Aorta (tissue), 5 donors: ENCODE data around the gene LCNL1. TPM values are rescaled to one million over a fixed set of nuclear protein-coding genes. Genes with fewer than 3 reads are reported as not detected.
A peak's percentile ranks its signal among the peaks of the same experiment; 100 is the strongest.

Source experiments
- ATAC-seq: fragments of 200-7000 bp; cut with Tn5 transposase; one replicate; pipeline ENCODE4 v1.9.1; 2022; ENCODE audit warnings: moderate library complexity; ENCODE audit not compliant: low FRiP score
- DNase-seq, 2 donors: peaks; one replicate each; pipeline ENCODE4 v3.0.0-alpha.2; 2020
- H3K27ac ChIP-seq, 2 donors: one replicate each; pipeline ENCODE4 v1.5.1; 2013; ENCODE audit warnings: low read length in 2 of 2, mild to moderate bottlenecking in 2 of 2, moderate library complexity in 2 of 2, control low read depth in 1 of 2, inconsistent platforms in 1 of 2, low read depth in 1 of 2
- H3K27me3 ChIP-seq, 2 donors: one replicate each; pipeline ENCODE4 v1.6.1; 2013; ENCODE audit warnings: control low read depth in 1 of 2, low read length in 1 of 2, mild to moderate bottlenecking in 1 of 2, moderate library complexity in 1 of 2; ENCODE audit not compliant: insufficient read depth in 2 of 2, control insufficient read depth in 1 of 2
- H3K36me3 ChIP-seq, 2 donors: one replicate each; pipeline ENCODE4 v1.6.1; 2013; ENCODE audit warnings: control low read depth in 1 of 2, low read length in 1 of 2, mild to moderate bottlenecking in 1 of 2; ENCODE audit not compliant: insufficient read depth in 2 of 2, control insufficient read depth in 1 of 2
- H3K4me1 ChIP-seq, 2 donors: one replicate each; pipeline ENCODE4 v1.6.1; 2013; ENCODE audit warnings: low read length in 2 of 2, control low read depth in 1 of 2, mild to moderate bottlenecking in 1 of 2, moderate library complexity in 1 of 2; ENCODE audit not compliant: insufficient read depth in 2 of 2, control insufficient read depth in 1 of 2
- H3K4me3 ChIP-seq, 2 donors: one replicate each; pipeline ENCODE4 v1.5.1; 2013; ENCODE audit warnings: low read length in 2 of 2, control low read depth in 1 of 2, mild to moderate bottlenecking in 1 of 2
- H3K9me3 ChIP-seq: one replicate; pipeline ENCODE4 v1.6.1; 2013; ENCODE audit warnings: mild to moderate bottlenecking, low read length; ENCODE audit not compliant: control insufficient read depth
- WGBS, 2 donors: extraction: QIAGEN DNeasy Blood & Tissue Kit; methylation state at CpG; one replicate each; pipeline ENCODE4 v1.1.7; 2013; 5-methylcytosine and 5-hydroxymethylcytosine counted together
- intact Hi-C, 2 donors: fragments of 100-400 bp; cut with DNase I; formaldehyde crosslinking; loops; one replicate each; pipeline versions ENCODE4 v1.14.2 to v1.15.0; 2022
- polyA plus RNA-seq, 2 donors: library from polyadenylated mRNA; stranded (reverse); fragments of 200-250 nt; gene quantifications; one replicate each; pipeline ENCODE4 v1.2.3, GENCODE V29; 2013
- total RNA-seq, 2 donors: library from RNA; stranded (reverse); fragmentation: NEBNext Ultra II Directional; extraction: Animal tissue kit (Norgen Biotek cat#: 25700); gene quantifications; one replicate each; pipeline ENCODE4 v1.2.1, GENCODE V29; 2021
- donor health status: healthy with polysubstance abuse.
- donor health status: Bipolar disorder and iron deficiency.
- donor health status: DM: no; HTN: no; CAD: no.
- donor health status: DM: no; HTN: no; CAD: no.
- donor health status: DM: yes; HTN: yes; CAD: no.

Gene LCNL1
- total and polyA plus RNA-seq, 4 donors, result 0.15 to 1.1 (median 0.36) TPM; not detected in 1

DNA sequence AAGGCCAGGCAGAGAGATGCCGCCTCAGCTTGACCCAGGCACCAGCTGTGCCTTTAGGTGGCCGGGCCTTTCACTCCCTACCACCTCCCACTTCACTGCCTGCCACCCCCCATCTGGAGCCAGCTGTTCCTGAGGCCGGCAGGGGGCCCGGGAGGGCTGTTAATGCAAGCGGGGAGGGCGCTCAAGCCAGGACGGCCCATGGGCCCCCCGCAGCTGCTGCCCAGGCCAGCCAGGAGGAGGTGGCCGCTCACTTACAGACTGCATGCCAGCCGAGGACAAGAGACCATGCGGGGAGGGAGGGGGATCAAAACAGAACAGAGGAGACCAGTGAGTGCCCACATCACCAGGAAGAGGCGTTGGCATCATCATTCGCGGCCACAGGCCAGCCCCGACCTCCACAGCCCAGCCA is 40.8 kb downstream of the LCNL1 start:
- no peaks in the 10 kb centered on the region for H3K36me3 ChIP-seq
- H3K4me1 ChIP-seq, result no peaks in the 10 kb centered on the region
- no peak for DNase-seq
- H3K27ac ChIP-seq, result no peak overlapping the region
- WGBS, 2 donors, result 79 to 85% methylated on average over 14 to 15 of the region's 15 CpGs
- H3K4me3 ChIP-seq, result no peak overlapping the region
- H3K9me3 ChIP-seq, result no peaks in the 10 kb centered on the region
- H3K27me3 ChIP-seq, result no peaks in the 10 kb centered on the region
- ATAC-seq, result no peak
- intact Hi-C loops, result no loop called here

DNA sequence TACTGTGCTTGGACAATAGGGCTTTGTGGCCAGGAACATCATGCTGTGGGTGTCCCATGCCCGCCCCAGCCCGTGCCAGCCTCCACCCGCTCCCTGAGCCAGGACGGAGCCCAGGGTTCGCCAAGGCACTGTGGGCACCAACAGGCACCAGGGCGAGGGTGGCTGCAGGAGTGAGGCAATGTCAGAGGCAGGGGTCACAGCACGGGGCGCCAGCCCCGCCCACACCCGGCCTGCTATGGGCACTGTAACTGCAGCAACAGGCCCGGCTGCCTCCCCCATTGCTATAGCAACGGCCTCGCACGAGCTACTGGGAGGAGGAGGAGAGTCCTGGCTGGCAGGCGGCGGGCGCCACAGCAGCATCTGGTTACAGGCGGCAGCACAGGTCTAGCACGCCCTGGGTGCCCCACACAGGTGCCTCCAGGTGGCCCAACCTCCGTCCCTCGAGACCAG is 42.7 kb downstream of the LCNL1 start:
- DNase-seq, result no peak
- H3K9me3 ChIP-seq, result no peaks in the 10 kb centered on the region
- intact Hi-C loops, result no loop called here
- no peaks in the 10 kb centered on the region for H3K4me1 ChIP-seq
- no peaks in the 10 kb centered on the region for H3K36me3 ChIP-seq
- 85 to 88% methylated on average over 14 to 21 of the region's 21 CpGs for WGBS, 2 donors
- H3K27me3 ChIP-seq, result no peaks in the 10 kb centered on the region
- H3K27ac ChIP-seq, result no peak overlapping the region
- H3K4me3 ChIP-seq, result no peak overlapping the region
- ATAC-seq, result no peak

DNA sequence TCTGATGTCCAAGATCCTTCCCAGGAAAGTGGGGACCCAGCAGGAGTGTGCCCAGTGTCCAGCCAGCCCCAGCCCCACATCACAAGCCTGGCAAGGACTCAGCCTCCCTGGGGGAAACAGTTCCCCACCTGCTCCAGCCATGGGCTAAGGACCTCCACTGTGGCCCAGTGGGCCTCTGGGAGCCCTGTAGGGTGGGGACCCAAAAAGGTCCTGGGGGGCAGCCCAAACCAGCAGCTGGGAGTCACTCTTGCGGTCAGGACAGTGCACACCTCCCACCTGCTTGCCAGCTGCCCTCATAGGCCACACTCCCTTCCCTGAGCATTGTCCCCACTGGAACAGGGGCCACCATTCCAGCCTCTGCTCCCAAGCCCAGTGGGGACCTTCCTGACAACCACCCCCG is 43.6 kb downstream of the LCNL1 start:
- intact Hi-C loops, result no loop called here
- DNase-seq, result no peak
- no peak overlapping the region for H3K4me3 ChIP-seq
- no peaks in the 10 kb centered on the region for H3K36me3 ChIP-seq
- no peak overlapping the region for H3K27ac ChIP-seq
- no peaks in the 10 kb centered on the region for H3K9me3 ChIP-seq
- 77 to 78% methylated on average over 2 of the region's 2 CpGs for WGBS, 2 donors
- no peaks in the 10 kb centered on the region for H3K27me3 ChIP-seq
- no peaks in the 10 kb centered on the region for H3K4me1 ChIP-seq
- ATAC-seq, result no peak

DNA sequence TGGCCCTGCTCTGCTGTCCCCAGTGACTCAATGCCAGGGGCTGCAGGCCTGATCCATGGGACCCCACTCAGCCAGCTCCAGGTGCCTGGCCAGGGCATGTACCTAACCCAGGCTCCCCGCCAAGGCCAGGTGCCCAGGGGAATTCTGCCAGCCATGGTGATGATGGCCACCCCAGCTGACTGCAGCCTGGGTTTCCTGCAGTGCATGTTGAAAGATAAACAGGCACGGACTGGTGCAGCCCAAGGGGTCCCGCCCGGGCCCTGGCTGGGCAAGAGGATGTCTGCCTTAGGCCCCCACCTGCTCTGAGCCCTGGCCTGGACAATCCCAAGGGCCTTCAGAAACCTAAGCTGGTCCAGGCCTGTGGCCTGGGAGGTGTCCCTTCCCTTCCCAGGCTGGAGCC is 44.0 kb downstream of the LCNL1 start:
- DNase-seq (no peak), ATAC-seq (no peak)
- 75 to 77% methylated on average over 4 of the region's 4 CpGs for WGBS, 2 donors
- no peak overlapping the region for H3K27ac ChIP-seq
- H3K27me3 ChIP-seq, result no peaks in the 10 kb centered on the region
- H3K4me3 ChIP-seq, result no peak overlapping the region
- H3K4me1 ChIP-seq, result no peaks in the 10 kb centered on the region
- intact Hi-C loops, result no loop called here
- H3K9me3 ChIP-seq, result no peaks in the 10 kb centered on the region
- H3K36me3 ChIP-seq, result no peaks in the 10 kb centered on the region

DNA sequence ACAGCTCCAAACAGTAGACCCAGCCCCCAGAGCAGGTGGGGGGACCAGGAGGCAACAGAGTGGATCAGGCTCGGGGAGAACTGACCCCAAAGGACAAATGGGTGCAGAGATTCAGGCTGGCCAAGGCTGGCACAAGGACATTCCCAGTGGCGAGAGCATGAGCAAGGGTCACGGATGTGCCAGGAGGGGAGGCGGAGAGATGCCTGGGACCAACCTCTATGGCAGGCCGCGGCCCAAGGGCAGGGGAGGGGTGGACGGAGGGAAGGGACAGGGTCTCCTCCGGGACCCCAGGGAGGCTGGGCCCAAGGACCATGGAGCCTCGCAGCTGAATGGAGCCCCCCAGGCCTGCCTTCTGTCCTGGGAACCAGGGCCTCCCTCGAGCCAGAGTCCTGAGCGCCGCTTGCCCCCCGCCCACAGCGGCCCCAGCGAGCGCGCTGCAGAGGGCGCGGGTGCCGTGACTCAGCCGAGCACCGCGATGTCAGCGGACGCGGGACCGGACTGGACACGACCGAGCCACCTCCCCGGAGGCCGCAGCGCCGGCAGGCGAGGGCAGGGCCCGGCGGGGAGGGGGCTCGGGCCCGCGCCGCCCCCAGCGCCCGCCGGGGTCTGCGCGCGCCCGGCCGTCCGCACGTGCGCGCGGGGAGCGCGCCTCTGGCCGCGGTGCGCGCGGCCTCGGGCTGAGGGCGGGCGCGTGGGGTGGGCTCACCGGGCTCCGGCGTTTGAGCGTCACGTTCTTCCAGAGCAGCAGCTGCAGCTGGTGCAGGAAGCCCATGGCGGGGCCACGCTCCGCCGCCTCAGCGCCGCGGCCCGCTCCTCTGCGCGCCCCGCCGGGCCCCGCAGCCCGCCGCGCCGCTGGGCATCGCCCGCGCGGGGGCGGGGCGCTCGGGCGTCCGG is 44.8 kb downstream of the LCNL1 start, which contains the start of gene ABCA2:
TSS of gene ABCA2 (minus strand) at position 869 of the 894 bp plus-strand sequence. CDS start at position 772, 97 bp downstream.
- ATAC-seq (no peak), DNase-seq (no peak)
- no peaks in the 10 kb centered on the region for H3K36me3 ChIP-seq
- H3K27me3 ChIP-seq, result no peaks in the 10 kb centered on the region
- no peaks in the 10 kb centered on the region for H3K9me3 ChIP-seq
- WGBS, 2 donors, result 0 to 1% methylated on average over 53 to 95 of the region's 95 CpGs
- no peaks in the 10 kb centered on the region for H3K4me1 ChIP-seq
- intact Hi-C loops, result loop anchor here in 1 of 2 donors (2.0 kb wide), 1 partner anchor 237 kb away; the partner anchor contains the start of gene TMEM141
- peak within 1 kb of the TSS; percentile 50 to 58 for H3K4me3 ChIP-seq
- no peak within 1 kb of the TSS for H3K27ac ChIP-seq

DNA sequence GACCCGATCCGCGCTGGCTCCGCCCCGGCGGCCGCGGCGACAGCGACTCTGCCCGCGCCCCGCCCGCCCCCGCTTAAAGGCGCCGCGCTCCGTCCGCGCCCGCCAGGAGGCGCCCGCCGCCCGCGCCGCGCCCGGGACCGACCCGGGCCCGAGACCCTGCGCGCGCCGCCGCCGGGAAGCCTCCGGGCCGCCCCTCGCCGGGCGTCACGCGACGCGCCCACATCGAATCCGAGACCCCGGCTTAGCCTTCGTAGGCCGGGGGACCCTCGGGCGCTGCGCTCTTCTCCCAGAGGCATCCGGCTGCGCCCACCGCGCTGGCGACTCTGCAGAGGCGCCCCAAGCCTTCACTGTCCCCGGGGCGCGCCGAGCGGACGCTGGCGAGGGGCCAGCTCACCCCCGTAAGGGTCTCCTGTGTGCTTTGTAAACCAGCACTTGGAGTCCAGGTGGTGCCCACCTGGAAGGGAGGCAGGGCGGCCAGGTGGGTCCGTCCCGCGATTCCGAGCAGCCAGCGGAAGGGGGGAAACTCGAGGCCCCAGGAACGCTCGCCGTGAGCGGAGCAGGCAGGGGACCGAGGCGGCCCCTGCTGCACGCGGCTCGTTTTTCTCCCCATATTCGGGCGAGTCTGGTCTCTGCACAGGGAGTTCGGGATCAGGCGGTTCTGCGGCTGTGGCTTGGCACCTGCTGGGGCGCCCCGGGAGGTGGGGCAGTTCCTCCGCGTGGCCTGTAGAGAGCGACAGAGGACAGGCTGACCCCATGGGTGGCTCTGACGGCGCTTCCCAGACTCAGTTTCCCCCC is 45.7 kb downstream of the LCNL1 start:
- Histone ChIP-seq H3K36me3 (no peaks in the 10 kb centered on the region), H3K27ac (no peak overlapping the region), H3K4me1 (no peaks in the 10 kb centered on the region), H3K4me3 (peak overlapping the region; percentile 39 to 58), H3K27me3 (no peaks in the 10 kb centered on the region), H3K9me3 (no peaks in the 10 kb centered on the region)
- ATAC-seq (peak; percentile 61), DNase-seq (peak; percentile 69 to 87)
- intact Hi-C loops, result loop anchor here in 1 of 2 donors (2.0 kb wide), 1 partner anchor 238 kb away; the partner anchor contains the start of gene TMEM141
- WGBS, 2 donors, result 0 to 1% methylated on average over 73 to 98 of the region's 98 CpGs

DNA sequence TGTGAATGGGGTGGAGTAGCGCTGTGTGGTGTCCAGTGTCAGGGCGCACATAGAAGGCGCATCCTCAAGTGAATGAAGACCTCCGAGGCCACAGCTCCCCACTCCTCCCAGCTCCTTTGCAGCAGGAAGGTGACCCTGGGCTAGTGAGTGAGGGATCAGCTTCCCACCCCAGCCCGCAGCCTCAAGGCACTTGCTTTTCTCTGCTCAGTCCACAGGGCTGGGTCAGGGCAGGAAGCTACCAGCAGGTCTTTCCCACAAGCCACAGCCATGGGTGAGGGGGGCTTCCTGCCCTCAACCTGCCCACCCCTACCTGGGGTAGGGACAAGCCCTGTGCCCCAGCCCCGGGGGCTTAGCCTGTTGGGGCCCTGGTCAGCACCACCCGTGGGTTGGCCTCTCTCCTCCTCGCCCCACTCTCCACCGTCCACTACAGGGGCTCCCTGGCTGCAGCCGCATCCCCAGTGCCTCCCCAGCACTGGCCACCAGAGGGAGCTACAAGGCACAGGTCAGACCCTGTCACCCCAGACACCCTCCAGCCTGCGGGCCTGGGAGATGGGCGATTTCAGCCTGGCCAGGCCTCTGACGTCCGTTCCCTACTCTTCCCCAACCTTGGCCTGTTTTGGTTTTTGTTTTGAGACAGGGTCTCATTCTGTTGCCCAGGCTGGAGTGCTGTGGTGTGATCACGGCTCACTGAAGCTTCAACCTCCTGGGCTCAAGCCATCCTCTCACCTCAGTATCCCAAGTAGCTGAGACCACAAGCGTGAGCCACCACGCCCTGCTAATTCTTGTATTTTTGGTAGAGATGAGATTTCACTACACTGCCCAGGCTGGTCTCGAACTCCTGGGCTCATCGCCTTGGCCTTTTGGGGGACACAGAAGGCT is 46.5 kb downstream of the LCNL1 start:
- no peak overlapping the region for H3K4me3 ChIP-seq
- no peaks in the 10 kb centered on the region for H3K9me3 ChIP-seq
- ATAC-seq, result peak; percentile 79
- peak; percentile 89 to 92 for DNase-seq
- 38 to 41% methylated on average over 18 to 19 of the region's 19 CpGs for WGBS, 2 donors
- H3K4me1 ChIP-seq, result no peaks in the 10 kb centered on the region
- H3K27me3 ChIP-seq, result no peaks in the 10 kb centered on the region
- H3K36me3 ChIP-seq, result no peaks in the 10 kb centered on the region
- intact Hi-C loops, result loop anchor here in 1 of 2 donors (2.0 kb wide), 1 partner anchor 238 kb away; the partner anchor contains the start of gene TMEM141
- no peak overlapping the region for H3K27ac ChIP-seq

DNA sequence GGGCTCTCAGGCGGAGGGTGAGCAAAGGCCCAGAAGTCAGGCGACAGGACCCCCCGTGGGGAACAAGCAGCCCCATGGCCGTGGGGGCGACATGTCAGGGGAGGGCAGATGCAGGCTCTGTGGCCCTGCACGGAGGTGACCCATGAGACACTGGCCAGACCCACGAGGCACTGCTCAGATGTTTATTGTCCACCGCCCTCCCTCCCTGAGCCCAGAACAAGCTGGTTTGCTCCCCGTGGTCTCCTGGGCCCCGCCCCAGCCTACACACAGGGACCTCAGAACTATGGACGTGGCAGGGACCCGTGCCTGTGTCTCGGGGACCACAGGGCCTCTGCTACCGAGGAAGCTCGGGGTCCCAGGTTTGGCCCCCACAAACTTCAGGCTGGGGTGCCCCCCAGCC is 47.2 kb downstream of the LCNL1 start:
- Histone ChIP-seq H3K4me3 (no peak overlapping the region), H3K27me3 (no peaks in the 10 kb centered on the region), H3K9me3 (no peaks in the 10 kb centered on the region), H3K4me1 (no peaks in the 10 kb centered on the region), H3K36me3 (no peaks in the 10 kb centered on the region), H3K27ac (no peak overlapping the region)
- intact Hi-C loops, result loop anchor here (5.0 kb wide), 2 partner anchors 78 to 83 kb away; partner anchors contain the start of genes C8G (in 1 of the 2) and LCN12 (in 1 of the 2)
- 83 to 90% methylated on average over 15 of the region's 15 CpGs for WGBS, 2 donors
- DNase-seq (no peak), ATAC-seq (no peak)
